Karpas-422 (cell line): ENCODE measurements around the gene FAM216A. TPM values are rescaled to one million over a fixed set of nuclear protein-coding genes. Genes with fewer than 3 reads are reported as not detected.
"Not testable (repeated sequence)": the region's sequence is repeated elsewhere in the genome, so short reads cannot be mapped to it uniquely, and the experiment has no call there.

ENCODE experiments used
- DNase-seq: peaks from one replicate; pipeline ENCODE4 v3.0.0-alpha.2; 2015
- H2AFZ ChIP-seq: fragments of 200-600 bp; sonication (generic); 2 replicates; pipeline ENCODE4 v1.6.1; 2014; ENCODE audit warnings: antibody characterized with exemption, low read length, mixed read lengths
- H3K27ac ChIP-seq: fragments of 200-600 bp; sonication (generic); 2 replicates; pipeline ENCODE4 v1.5.1; 2014; ENCODE audit warnings: mild to moderate bottlenecking, low read length, moderate library complexity
- H3K27me3 ChIP-seq: fragments of 200-600 bp; sonication (generic); 2 replicates; pipeline ENCODE4 v1.6.1; 2014; ENCODE audit warnings: low read length, mixed read lengths
- H3K36me3 ChIP-seq: fragments of 200-600 bp; sonication (generic); 2 replicates; pipeline ENCODE4 v1.6.1; 2014; ENCODE audit warnings: low read length, mixed read lengths; ENCODE audit not compliant: insufficient read depth
- H3K4me1 ChIP-seq: fragments of 200-600 bp; sonication (generic); 2 replicates; pipeline ENCODE4 v1.6.1; 2014; ENCODE audit warnings: mild to moderate bottlenecking, low read length, mixed read lengths
- H3K4me2 ChIP-seq: fragments of 200-600 bp; sonication (generic); 2 replicates; pipeline ENCODE4 v1.6.1; 2014; ENCODE audit warnings: low read length, low read depth, mild to moderate bottlenecking; ENCODE audit not compliant: poor library complexity, severe bottlenecking
- H3K4me3 ChIP-seq: fragments of 200-600 bp; sonication (generic); 2 replicates; pipeline ENCODE4 v1.5.1; 2014; ENCODE audit warnings: mild to moderate bottlenecking, antibody characterized with exemption, low read length, mixed read lengths
- H3K79me2 ChIP-seq: fragments of 200-600 bp; sonication (generic); 2 replicates; pipeline ENCODE4 v1.6.1; 2014; ENCODE audit warnings: mild to moderate bottlenecking, low read length, mixed read lengths
- H3K9ac ChIP-seq: fragments of 200-600 bp; sonication (generic); 2 replicates; pipeline ENCODE4 v1.6.0; 2014; ENCODE audit warnings: low read length
- H3K9me2 ChIP-seq: fragments of 200-600 bp; sonication (generic), shearing (Covaris generic); replicated peaks from 2 replicates; pipeline ENCODE4 v1.6.0; 2014; ENCODE audit warnings: mild to moderate bottlenecking, low read length, moderate library complexity; ENCODE audit not compliant: insufficient read depth
- H3K9me3 ChIP-seq: fragments of 300-700, 200-600 bp; sonication (generic); 2 replicates; pipeline ENCODE4 v1.6.1; 2014; ENCODE audit warnings: low read length, mixed read lengths
- H4K20me1 ChIP-seq: fragments of 200-600 bp; sonication (generic); 2 replicates; pipeline ENCODE4 v1.6.1; 2014; ENCODE audit warnings: mild to moderate bottlenecking, antibody characterized with exemption, low read length, low read depth; ENCODE audit not compliant: insufficient read depth
- total RNA-seq: library from RNA; depleted of rRNA; stranded (reverse); fragments of >200 nt; shearing (Covaris generic); gene quantifications from 2 replicates; pipeline ENCODE4 v1.2.3, GENCODE V29; 2014; ENCODE audit warnings: low replicate concordance; rRNA removed

FAM216A gene
- 59.9 and 62.7 TPM in 2 replicates for total RNA-seq

DNA sequence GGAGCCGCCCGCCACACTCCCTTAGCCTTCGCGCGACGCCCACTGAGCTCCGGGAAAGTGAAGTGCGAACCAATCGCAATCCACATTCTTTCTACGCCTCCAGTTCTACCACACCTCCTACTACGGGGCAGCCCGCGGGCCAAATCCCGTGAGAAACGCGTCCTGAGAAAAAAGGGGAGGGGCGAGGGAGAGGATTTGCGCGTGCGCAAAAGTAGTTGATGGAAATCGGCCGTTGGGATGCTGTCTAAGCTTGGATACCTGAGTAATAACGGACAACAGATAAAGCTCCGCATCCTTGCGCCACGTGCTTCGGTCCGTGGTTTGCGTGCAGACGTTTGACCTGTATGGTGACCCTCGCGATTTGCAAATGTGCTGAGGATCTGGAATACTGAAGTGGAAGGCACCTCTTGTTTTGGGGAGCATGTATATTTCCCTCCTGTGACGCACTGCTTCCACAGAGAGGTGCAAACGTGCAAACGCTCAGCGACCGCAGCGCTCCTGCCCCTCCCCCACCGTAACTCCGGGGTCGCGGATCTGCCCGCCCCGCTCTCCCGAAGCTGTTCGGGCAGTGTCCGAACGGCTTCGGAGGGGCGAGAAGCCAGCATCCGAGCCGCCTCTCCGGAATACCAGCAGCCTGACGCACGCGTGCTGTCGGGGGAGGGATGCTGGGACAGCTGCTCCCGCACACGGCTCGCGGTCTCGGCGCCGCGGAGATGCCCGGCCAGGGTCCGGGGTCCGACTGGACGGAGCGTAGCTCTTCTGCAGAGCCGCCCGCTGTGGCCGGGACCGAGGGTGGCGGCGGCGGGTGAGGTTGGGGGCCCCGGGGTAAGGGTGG is at the start of gene FAM216A, which contains the start of gene GPN3:
Gene FAM216A, plus strand, starts transcription at position 632 of the 835 bp plus-strand sequence. Its CDS starts 31 bp downstream, at position 663.
Gene GPN3, minus strand, starts transcription at position 44 of the 835 bp plus-strand sequence. CDS start 54 bp downstream, outside the sequence.
- no peaks in the 10 kb centered on the region for H3K27me3 ChIP-seq
- H3K36me3 ChIP-seq, result peaks cover 6% of the 10 kb centered on the region; the same call in 1 of the 2 replicates
- no peaks in the 10 kb centered on the region for H3K9me2 ChIP-seq
- H2AFZ ChIP-seq, result peak within 1 kb of the TSS; percentile 32; the same call in 1 of the 2 replicates
- peak within 1 kb of the TSS; percentile 90 for H3K4me3 ChIP-seq
- DNase-seq, result peak; percentile 99
- H4K20me1 ChIP-seq, result 0 out of 2 replicates have a peak, but pooled peaks cover 5% of the 10 kb centered on the region
- peak within 1 kb of the TSS; percentile 96 for H3K4me2 ChIP-seq
- H3K9ac ChIP-seq, result peak within 1 kb of the TSS; percentile 98
- peaks cover 85% of the 10 kb centered on the region for H3K79me2 ChIP-seq
- H3K9me3 ChIP-seq, result no peaks in the 10 kb centered on the region
- peaks cover 42% of the 10 kb centered on the region for H3K4me1 ChIP-seq
- H3K27ac ChIP-seq, result peak within 1 kb of the TSS; percentile 92

GRCh38 chr12:110420644-110421043 is 48.0 kb upstream of the FAM216A start:
- H3K4me1 ChIP-seq, H3K4me3 ChIP-seq, DNase-seq, H3K4me2 ChIP-seq, H3K9me3 ChIP-seq, H3K27ac ChIP-seq, H2AFZ ChIP-seq, H3K27me3 ChIP-seq, H4K20me1 ChIP-seq, H3K36me3 ChIP-seq, H3K9me2 ChIP-seq, H3K9ac ChIP-seq, H3K79me2 ChIP-seq: not testable (repeated sequence)

DNA sequence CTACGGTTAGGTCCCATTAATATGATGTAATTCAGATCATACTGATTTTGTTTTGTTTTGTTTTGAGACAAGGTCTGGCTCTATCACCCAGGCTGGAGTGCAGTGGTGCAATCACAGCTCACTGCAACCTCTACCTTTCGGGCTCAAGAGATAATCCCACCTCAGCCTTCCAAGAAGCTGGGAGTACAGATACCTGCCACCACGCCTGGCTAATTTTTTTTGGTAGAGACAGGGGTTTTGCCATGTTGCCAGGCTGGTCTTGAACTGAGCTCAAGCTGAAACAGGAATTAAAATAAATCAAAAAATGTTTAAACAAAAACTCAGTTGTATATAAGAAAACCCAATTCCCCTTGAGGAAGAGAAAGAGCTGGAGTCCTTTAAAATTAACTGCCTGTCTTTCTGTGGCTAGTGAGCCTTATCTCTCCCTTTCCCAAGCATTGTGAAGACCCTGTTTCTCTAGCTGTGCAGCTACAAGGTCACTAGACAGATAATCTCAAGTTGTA is 47.4 kb upstream of the FAM216A start:
- no peaks in the 10 kb centered on the region for H3K27me3 ChIP-seq
- H3K27ac ChIP-seq, result no peak overlapping the region
- H3K36me3 ChIP-seq, result no peaks in the 10 kb centered on the region
- no peak overlapping the region for H3K9ac ChIP-seq
- DNase-seq, result no peak
- H2AFZ ChIP-seq, result no peak overlapping the region
- H3K4me2 ChIP-seq, result no peak overlapping the region
- peaks cover 7% of the 10 kb centered on the region for H3K4me1 ChIP-seq
- no peaks in the 10 kb centered on the region for H4K20me1 ChIP-seq
- no peak overlapping the region for H3K4me3 ChIP-seq
- no peaks in the 10 kb centered on the region for H3K9me2 ChIP-seq
- no peaks in the 10 kb centered on the region for H3K79me2 ChIP-seq
- no peaks in the 10 kb centered on the region for H3K9me3 ChIP-seq

GRCh38 chr12:110421701-110422100 is 46.9 kb upstream of the FAM216A start:
- no peak overlapping the region for H3K4me3 ChIP-seq
- no peak overlapping the region for H3K27ac ChIP-seq
- H3K9me3 ChIP-seq, result no peaks in the 10 kb centered on the region
- no peaks in the 10 kb centered on the region for H3K79me2 ChIP-seq
- H3K4me1 ChIP-seq, result peaks cover 7% of the 10 kb centered on the region
- no peaks in the 10 kb centered on the region for H4K20me1 ChIP-seq
- H3K27me3 ChIP-seq, result no peaks in the 10 kb centered on the region
- no peak overlapping the region for H3K9ac ChIP-seq
- H2AFZ ChIP-seq, result no peak overlapping the region
- no peaks in the 10 kb centered on the region for H3K36me3 ChIP-seq
- H3K9me2 ChIP-seq, result no peaks in the 10 kb centered on the region
- H3K4me2 ChIP-seq, result no peak overlapping the region
- no peak for DNase-seq

GRCh38 chr12:110424237-110424636 is 44.4 kb upstream of the FAM216A start:
- Histone ChIP-seq H3K27me3 (no peaks in the 10 kb centered on the region), H2AFZ (peak overlapping the region; percentile 13; the same call in 1 of the 2 replicates), H3K9me2 (no peaks in the 10 kb centered on the region), H3K79me2 (no peaks in the 10 kb centered on the region), H3K4me3 (no peak overlapping the region), H3K36me3 (no peaks in the 10 kb centered on the region), H3K9ac (no peak overlapping the region), H3K4me1 (no peaks in the 10 kb centered on the region; the same call in 1 of the 2 replicates), H4K20me1 (no peaks in the 10 kb centered on the region), H3K9me3 (no peaks in the 10 kb centered on the region), H3K27ac (no peak overlapping the region), H3K4me2 (no peak overlapping the region)
- no peak for DNase-seq

- no peak overlapping the region for H3K4me3 ChIP-seq
- no peaks in the 10 kb centered on the region for H3K9me3 ChIP-seq
- H3K9me2 ChIP-seq, result no peaks in the 10 kb centered on the region
- H3K27ac ChIP-seq, result no peak overlapping the region
- H2AFZ ChIP-seq, result no peak overlapping the region
- no peaks in the 10 kb centered on the region; the same call in 1 of the 2 replicates for H3K4me1 ChIP-seq
- no peaks in the 10 kb centered on the region for H3K27me3 ChIP-seq
- no peaks in the 10 kb centered on the region for H3K79me2 ChIP-seq
- no peaks in the 10 kb centered on the region for H4K20me1 ChIP-seq
- H3K36me3 ChIP-seq, result no peaks in the 10 kb centered on the region
- H3K4me2 ChIP-seq, result no peak overlapping the region
- no peak overlapping the region for H3K9ac ChIP-seq
- DNase-seq, result no peak
These were observed 42.2 kb upstream of the FAM216A start for GRCh38 chr12:110426406-110426805.

GRCh38 chr12:110429676-110430075 is 39.0 kb upstream of the FAM216A start:
- not testable (repeated sequence) for H3K4me1 ChIP-seq, H3K27me3 ChIP-seq, H3K9ac ChIP-seq, H3K9me2 ChIP-seq, H3K9me3 ChIP-seq, H3K4me2 ChIP-seq, H3K4me3 ChIP-seq, DNase-seq, H2AFZ ChIP-seq, H3K36me3 ChIP-seq, H4K20me1 ChIP-seq, H3K79me2 ChIP-seq, H3K27ac ChIP-seq

GRCh38 chr12:110431957-110432587 is 36.6 kb upstream of the FAM216A start:
- Histone ChIP-seq H3K9ac (no peak overlapping the region), H3K36me3 (peaks cover 24% of the 10 kb centered on the region; the same call in 1 of the 2 replicates), H3K4me3 (0 out of 2 replicates have a peak overlapping the region, but pooled peaks have one; percentile 62), H3K9me3 (no peaks in the 10 kb centered on the region), H2AFZ (no peak overlapping the region), H3K4me2 (peak overlapping the region; percentile 70), H3K27ac (peak overlapping the region; percentile 60), H3K4me1 (peaks cover 5% of the 10 kb centered on the region), H4K20me1 (no peaks in the 10 kb centered on the region), H3K79me2 (no peaks in the 10 kb centered on the region), H3K9me2 (no peaks in the 10 kb centered on the region), H3K27me3 (no peaks in the 10 kb centered on the region)
- DNase-seq, result no peak
